Measurements from ENCODE around the gene CPT1A.

CPT1A gene

DNA sequence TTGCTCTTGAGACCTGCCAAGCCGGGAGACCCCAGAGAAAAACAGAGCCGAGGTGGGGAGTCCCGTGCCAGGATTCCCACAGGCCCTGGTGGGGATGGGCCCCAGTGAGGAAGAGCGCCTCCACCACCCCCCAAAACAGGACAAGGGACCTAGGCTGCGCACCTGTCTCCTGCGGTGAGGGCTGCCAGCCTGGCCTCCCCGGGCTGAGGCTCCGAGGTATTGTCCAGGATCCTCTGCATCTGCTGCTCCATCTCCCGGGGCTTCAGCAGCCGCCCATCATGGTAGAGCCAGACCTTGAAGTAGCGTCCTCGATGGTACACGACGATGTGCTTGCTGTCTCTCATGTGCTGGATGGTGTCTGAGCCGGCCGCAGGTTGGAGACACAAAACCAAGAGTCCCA is 57.1 kb downstream of the CPT1A start:
- Histone ChIP-seq H3K4me1 (ENCODE audit: insufficient read depth, low read length, severe bottlenecking) (peaks cover 9% of the 10 kb centered on the region), H3K36me3 (ENCODE audit: insufficient read depth, low read length) (peaks cover 19% of the 10 kb centered on the region; the same call in 1 of the 2 replicates), H3K9me3 (ENCODE audit: low read length) (no peaks in the 10 kb centered on the region), H3K4me3 (ENCODE audit: low read depth, low read length, poor library complexity, severe bottlenecking) (no peak overlapping the region), H3K4me2 (ENCODE audit: low read length) (no peak overlapping the region), H3K27me3 (ENCODE audit: insufficient read depth, low read length) (no peaks in the 10 kb centered on the region), H3K79me2 (ENCODE audit: insufficient read depth, low read length) (no peaks in the 10 kb centered on the region), H3K27ac (ENCODE audit: low read depth, low read length, poor library complexity, severe bottlenecking) (no peak overlapping the region), H2AFZ (ENCODE audit: low read length) (no peak overlapping the region), H3F3A (ENCODE audit: insufficient read depth, low read length) (no peaks in the 10 kb centered on the region), H4K20me1 (ENCODE audit: insufficient read depth, low read length) (no peaks in the 10 kb centered on the region), H3K9ac (ENCODE audit: low read length) (no peak overlapping the region), H3K9me2 (ENCODE audit: low read depth, low read length) (no peaks in the 10 kb centered on the region)
- TF ChIP-seq EZH2 (IDR thresholded peaks at IDR 0.05; ENCODE audit: borderline replicate concordance, low read length): no peak
- TF ChIP-seq, protein P1, sequence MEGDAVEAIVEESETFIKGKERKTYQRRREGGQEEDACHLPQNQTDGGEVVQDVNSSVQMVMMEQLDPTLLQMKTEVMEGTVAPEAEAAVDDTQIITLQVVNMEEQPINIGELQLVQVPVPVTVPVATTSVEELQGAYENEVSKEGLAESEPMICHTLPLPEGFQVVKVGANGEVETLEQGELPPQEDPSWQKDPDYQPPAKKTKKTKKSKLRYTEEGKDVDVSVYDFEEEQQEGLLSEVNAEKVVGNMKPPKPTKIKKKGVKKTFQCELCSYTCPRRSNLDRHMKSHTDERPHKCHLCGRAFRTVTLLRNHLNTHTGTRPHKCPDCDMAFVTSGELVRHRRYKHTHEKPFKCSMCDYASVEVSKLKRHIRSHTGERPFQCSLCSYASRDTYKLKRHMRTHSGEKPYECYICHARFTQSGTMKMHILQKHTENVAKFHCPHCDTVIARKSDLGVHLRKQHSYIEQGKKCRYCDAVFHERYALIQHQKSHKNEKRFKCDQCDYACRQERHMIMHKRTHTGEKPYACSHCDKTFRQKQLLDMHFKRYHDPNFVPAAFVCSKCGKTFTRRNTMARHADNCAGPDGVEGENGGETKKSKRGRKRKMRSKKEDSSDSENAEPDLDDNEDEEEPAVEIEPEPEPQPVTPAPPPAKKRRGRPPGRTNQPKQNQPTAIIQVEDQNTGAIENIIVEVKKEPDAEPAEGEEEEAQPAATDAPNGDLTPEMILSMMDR (IDR thresholded peaks at IDR 0.05; ENCODE audit: low read length): no peak

DNA sequence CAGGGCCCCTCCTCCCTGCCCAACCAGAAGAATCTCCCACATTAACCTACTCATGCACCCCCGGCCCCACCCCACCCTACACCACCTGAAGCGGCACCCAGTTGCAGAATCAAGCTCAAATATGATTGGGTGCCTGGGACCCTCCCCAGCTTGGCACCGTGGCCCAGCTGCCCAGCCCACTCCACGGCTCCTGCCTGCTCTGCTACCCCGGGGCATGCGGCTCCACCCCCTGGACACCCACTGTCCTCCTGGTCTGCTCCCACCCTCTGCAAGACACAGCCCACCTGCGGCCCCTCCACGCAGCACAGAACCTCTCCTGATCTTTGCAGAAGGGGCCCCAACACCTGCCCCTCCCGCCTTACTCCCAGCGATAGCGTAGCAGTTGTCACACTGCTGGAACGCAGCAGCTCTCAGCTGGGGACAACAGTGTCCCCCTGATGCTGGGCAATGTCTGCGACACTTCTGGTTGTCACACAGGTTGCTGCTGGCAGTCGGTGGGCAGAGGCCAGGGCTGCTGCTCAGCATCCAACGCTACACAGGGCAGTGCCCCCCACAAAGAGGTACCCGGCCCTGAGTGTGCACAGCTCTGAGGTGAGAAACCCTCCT is 58.4 kb downstream of the CPT1A start:
- no peak overlapping the region for H3K4me3 ChIP-seq (ENCODE audit: low read depth, low read length, poor library complexity, severe bottlenecking)
- no peak overlapping the region for H2AFZ ChIP-seq (ENCODE audit: low read length)
- H3K9me2 ChIP-seq (ENCODE audit: low read depth, low read length): no peaks in the 10 kb centered on the region
- no peaks in the 10 kb centered on the region for H3K27me3 ChIP-seq (ENCODE audit: insufficient read depth, low read length)
- TF ChIP-seq, protein P1 (IDR thresholded peaks at IDR 0.05; ENCODE audit: low read length): no peak
- no peak for TF ChIP-seq EZH2 (IDR thresholded peaks at IDR 0.05; ENCODE audit: borderline replicate concordance, low read length)
- H3K4me2 ChIP-seq (ENCODE audit: low read length): no peak overlapping the region
- H3K9ac ChIP-seq (ENCODE audit: low read length): no peak overlapping the region
- H3K36me3 ChIP-seq (ENCODE audit: insufficient read depth, low read length): peaks cover 20% of the 10 kb centered on the region; the same call in 1 of the 2 replicates
- H3K4me1 ChIP-seq (ENCODE audit: insufficient read depth, low read length, severe bottlenecking): peaks cover 9% of the 10 kb centered on the region
- H3F3A ChIP-seq (ENCODE audit: insufficient read depth, low read length): no peaks in the 10 kb centered on the region
- H3K79me2 ChIP-seq (ENCODE audit: insufficient read depth, low read length): no peaks in the 10 kb centered on the region
- H3K27ac ChIP-seq (ENCODE audit: low read depth, low read length, poor library complexity, severe bottlenecking): no peak overlapping the region
- no peaks in the 10 kb centered on the region for H3K9me3 ChIP-seq (ENCODE audit: low read length)
- no peaks in the 10 kb centered on the region for H4K20me1 ChIP-seq (ENCODE audit: insufficient read depth, low read length)

DNA sequence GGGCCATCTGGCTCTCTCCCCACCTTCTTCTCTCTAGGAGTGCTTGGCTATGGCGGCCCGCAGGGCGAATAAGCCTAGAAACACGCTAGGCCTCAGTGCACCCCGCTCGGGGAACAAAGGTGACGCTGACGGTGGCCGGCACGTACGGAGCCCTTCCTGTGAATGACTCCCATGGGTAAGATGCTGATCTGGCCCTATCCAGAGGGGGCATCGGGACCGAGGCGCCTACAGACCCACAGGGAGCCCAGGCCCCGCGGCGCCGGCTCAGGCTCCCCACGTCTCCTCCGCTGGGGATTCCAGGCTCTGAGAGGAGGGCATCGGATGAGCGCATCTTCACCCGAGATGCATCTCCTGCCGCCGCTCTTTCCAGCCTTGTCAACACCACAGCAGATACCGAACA is 59.0 kb downstream of the CPT1A start:
- no peak overlapping the region for H3K9ac ChIP-seq (ENCODE audit: low read length)
- H3K36me3 ChIP-seq (ENCODE audit: insufficient read depth, low read length): peaks cover 20% of the 10 kb centered on the region; the same call in 1 of the 2 replicates
- TF ChIP-seq, protein P1 (IDR thresholded peaks at IDR 0.05; ENCODE audit: low read length): no peak
- no peak for TF ChIP-seq EZH2 (IDR thresholded peaks at IDR 0.05; ENCODE audit: borderline replicate concordance, low read length)
- no peaks in the 10 kb centered on the region for H3K79me2 ChIP-seq (ENCODE audit: insufficient read depth, low read length)
- peaks cover 9% of the 10 kb centered on the region for H3K4me1 ChIP-seq (ENCODE audit: insufficient read depth, low read length, severe bottlenecking)
- no peak overlapping the region for H2AFZ ChIP-seq (ENCODE audit: low read length)
- H4K20me1 ChIP-seq (ENCODE audit: insufficient read depth, low read length): no peaks in the 10 kb centered on the region
- H3K4me3 ChIP-seq (ENCODE audit: low read depth, low read length, poor library complexity, severe bottlenecking): no peak overlapping the region
- H3K27ac ChIP-seq (ENCODE audit: low read depth, low read length, poor library complexity, severe bottlenecking): peak overlapping the region; percentile 43
- H3F3A ChIP-seq (ENCODE audit: insufficient read depth, low read length): no peaks in the 10 kb centered on the region
- no peaks in the 10 kb centered on the region for H3K27me3 ChIP-seq (ENCODE audit: insufficient read depth, low read length)
- no peaks in the 10 kb centered on the region for H3K9me3 ChIP-seq (ENCODE audit: low read length)
- no peaks in the 10 kb centered on the region for H3K9me2 ChIP-seq (ENCODE audit: low read depth, low read length)
- H3K4me2 ChIP-seq (ENCODE audit: low read length): no peak overlapping the region
